ENCODE results near the gene PSORS1C2. TPM values are rescaled to one million over a fixed set of nuclear protein-coding genes. Genes with fewer than 3 reads are reported as not detected.

The PSORS1C2 gene
- total RNA-seq, 1 experiment from 2014 or later, result not detected

DNA sequence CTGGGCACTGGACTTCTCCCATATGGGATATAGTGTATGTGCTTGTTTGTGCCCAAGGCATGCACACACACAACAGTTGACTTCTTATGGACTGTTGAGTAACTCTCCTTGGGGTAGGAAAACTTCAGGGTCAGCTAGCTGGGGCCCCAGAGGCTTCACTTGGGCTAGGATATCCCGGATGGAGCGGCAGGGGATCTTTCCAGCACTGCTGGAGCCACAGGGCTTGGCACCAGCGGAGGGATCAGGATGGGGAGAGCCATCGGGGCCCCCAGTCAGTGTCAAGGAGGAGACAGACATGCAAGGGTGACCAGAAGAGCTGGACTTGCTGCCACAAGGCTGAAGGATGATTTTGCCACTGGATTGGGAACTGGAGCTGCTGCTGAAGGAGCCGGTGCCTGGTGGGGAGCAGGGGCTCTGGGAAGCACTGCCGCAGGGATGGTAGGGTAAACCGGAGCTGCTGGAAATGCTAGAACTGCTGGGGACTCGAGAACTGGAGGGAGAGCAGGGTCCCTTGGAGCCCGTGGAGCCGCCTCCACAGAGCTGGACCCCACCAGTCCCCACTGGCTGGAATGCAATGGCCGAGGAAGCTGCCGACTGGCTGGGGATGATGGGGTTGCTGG is 22.8 kb downstream of the PSORS1C2 start:
- DNase-seq (ENCODE audit: extremely low read depth, low read depth), result no peak

- DNase-seq (ENCODE audit: extremely low read depth, low read depth), result peak; percentile 50
Measured at GRCh38 chr6:31114970-31115849, 23.7 kb downstream of the PSORS1C2 start.

DNA sequence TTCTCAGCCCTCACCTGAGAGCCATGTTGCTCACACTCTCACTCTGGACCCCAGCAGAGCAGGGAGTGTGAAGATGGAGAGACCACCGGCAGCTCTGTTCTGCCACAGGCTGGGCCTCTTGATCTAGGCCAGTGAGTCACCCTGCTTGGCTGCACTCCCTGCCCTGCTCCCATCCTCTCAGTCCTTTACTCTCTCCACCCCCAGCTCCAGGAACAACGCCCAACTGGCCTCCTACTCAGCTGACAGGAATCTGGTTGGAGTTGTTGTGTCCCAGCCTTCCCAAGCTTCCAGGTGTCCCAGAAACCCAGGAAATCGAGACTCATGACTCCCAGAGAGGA is 24.4 kb downstream of the PSORS1C2 start, which contains the start of gene PSORS1C1:
Gene PSORS1C1 (plus strand): TSS at position 260 of the 338 bp plus-strand sequence. CDS start 14,833 bp downstream, outside the sequence.
- DNase-seq (ENCODE audit: extremely low read depth, low read depth), result peak; percentile 72

- DNase-seq (ENCODE audit: extremely low read depth, low read depth), result no peak
Measured at GRCh38 chr6:31113861-31114540, 24.9 kb downstream of the PSORS1C2 start.

- no peak for DNase-seq (ENCODE audit: extremely low read depth, low read depth)
Measured at GRCh38 chr6:31112478-31112877, 26.4 kb downstream of the PSORS1C2 start, which contains the start of gene C6orf15. TSS of gene C6orf15 (minus strand) at chr6:31112575. CDS start at chr6:31112555, 20 bp downstream.

- no peak for DNase-seq (ENCODE audit: extremely low read depth, low read depth)
Measured at GRCh38 chr6:31111712-31112111, 27.2 kb downstream of the PSORS1C2 start.

GRCh38 chr6:31110825-31111582 is 27.9 kb downstream of the PSORS1C2 start:
- DNase-seq (ENCODE audit: extremely low read depth, low read depth), result no peak

DNA sequence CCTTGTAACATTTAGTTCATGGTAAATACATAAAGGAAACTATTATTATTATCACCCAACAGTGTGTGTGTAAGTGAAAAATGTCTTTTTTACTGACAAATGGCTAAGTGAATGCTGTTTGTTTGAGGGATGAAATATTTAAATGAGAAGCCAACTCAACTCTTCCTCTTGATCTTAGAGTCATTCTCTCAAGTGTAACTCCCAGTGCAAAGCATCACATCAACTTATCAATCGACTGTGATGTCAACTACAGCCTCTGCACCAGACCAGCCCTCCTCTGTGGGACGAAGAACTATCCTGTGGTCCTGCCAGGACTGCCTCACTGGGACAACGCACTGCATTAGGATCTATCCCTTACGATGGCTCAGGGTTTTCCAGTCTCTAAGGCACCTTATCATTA is 31.8 kb downstream of the PSORS1C2 start:
- DNase-seq (ENCODE audit: extremely low read depth, low read depth), result no peak

- DNase-seq (ENCODE audit: extremely low read depth, low read depth), result no peak
Measured at GRCh38 chr6:31103136-31103535, 35.7 kb downstream of the PSORS1C2 start.

GRCh38 chr6:31098449-31098938 is 40.4 kb downstream of the PSORS1C2 start:
- DNase-seq (ENCODE audit: extremely low read depth, low read depth), result no peak

DNA sequence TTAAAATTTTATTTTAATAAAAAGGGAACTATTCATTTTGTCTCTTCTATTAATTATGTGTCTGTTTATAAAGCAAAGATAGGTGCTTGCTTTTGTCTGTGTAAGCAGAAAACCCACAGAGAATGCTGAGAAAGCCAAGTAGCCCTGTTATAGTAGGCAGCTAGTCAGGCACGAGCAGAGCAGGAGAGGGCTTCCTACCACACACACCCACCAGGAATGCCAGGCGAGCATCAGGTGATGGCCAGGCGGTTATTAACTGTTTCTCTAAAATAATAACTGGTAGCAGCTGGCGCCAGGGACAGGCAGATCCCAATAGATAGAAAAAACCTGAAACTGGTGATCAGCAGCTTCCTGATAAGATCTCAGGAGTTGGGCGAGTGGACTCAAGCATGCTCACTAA is 42.2 kb downstream of the PSORS1C2 start:
- DNase-seq (ENCODE audit: extremely low read depth, low read depth), result no peak

DNA sequence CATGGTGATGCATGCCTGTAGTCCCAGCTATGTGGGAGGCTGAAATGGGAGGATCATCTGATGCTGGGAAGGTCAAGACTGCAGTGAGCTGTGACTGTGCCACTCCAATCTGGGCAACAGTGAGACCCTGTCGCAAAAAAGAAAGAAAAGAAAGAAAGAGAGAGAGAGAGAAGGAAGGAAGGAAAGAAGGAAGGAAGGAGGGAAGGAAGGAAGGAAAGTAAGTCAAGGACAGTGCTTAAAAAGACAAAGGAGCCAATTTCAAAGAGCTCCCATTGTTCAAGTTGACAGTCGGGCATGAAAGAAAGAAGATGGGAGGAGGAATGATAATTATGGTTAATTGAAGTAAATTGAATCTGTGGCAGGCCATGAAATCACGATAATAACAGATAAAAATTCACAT is 42.7 kb downstream of the PSORS1C2 start:
- DNase-seq (ENCODE audit: extremely low read depth, low read depth), result no peak

DNA sequence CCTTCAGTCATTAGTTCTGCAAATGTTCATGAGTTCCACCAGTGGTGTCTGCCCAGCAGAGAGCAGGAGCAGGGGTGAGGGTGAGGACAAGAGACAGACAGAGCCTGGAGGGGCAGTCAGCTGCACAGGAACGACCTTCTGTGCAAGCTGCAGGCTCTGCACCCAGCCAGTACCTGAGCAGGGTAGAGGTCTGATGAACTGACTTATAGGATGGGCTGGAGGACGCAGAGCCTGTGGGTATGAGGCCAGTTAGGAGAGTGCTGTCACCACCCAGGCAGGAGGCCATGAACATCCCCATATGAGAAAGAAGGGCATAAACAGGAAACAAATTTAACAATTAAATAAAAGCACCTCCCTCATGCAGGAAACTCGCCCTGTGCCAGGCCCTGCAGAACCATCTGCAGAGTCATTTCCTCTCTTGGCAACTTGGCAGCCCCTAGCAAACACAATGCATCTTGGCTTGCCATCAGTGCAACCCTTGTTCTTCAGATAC is 44.4 kb downstream of the PSORS1C2 start:
- DNase-seq (ENCODE audit: extremely low read depth, low read depth), result no peak

GRCh38 chr6:31092769-31093505 is 45.9 kb downstream of the PSORS1C2 start:
- DNase-seq (ENCODE audit: extremely low read depth, low read depth), result no peak

- DNase-seq (ENCODE audit: extremely low read depth, low read depth), result no peak
Measured at GRCh38 chr6:31092238-31092637, 46.6 kb downstream of the PSORS1C2 start.

DNA sequence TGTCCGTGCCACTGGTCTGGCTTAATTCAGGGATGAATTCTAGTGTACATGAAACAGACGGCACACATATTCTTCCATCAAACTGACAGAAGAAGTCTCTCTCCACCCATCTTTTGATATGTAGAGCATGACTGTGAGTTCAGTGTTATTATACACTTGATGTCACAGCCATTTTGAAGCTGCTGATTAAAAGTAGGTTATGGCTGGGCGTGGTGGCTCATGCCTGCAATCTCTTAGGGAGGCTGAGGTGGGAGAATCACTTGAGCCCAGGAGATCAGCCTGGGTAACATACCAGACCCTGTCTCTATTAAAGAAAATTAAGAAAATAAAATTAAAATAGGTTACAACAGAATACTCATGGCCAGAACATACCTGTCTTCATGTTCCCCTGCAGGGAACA is 47.2 kb downstream of the PSORS1C2 start:
- DNase-seq (ENCODE audit: extremely low read depth, low read depth), result no peak

- DNase-seq (ENCODE audit: extremely low read depth, low read depth), result no peak
Measured at GRCh38 chr6:31090973-31091364, 47.9 kb downstream of the PSORS1C2 start.

DNA sequence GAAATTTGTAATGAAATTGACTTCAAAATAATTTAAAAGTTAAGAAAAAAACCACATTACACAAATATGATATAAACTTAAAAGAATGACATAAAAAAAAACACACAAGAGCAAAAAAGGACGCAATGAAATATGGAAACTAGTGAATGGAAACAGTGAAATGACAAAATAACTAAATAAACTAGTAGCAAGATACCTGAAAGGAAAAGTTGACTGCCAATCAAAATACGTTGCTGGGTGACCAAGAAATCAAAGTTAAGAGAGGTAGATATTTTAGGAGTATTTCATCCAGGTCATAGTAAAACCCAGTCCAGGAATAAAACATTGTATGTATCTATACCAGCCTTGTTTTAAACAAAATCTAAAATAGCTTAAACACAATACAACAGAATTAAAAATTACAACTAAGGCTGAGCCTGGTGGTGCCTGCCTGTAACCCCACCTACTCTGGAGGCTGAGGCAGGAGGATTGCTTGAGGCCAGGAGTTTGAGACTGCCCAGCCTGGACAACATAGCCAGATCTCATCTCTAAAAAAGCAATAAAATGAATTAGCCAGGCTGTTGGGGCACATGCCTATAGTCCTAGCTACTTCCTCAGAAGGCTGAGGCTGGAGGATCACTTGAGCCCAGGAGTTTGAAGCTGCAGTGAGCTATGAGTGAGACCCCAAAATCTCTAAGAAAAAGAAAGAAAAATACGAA is 48.4 kb downstream of the PSORS1C2 start:
- no peak for DNase-seq (ENCODE audit: extremely low read depth, low read depth)
